ENCODE data around the gene LRPAP1.

DNA sequence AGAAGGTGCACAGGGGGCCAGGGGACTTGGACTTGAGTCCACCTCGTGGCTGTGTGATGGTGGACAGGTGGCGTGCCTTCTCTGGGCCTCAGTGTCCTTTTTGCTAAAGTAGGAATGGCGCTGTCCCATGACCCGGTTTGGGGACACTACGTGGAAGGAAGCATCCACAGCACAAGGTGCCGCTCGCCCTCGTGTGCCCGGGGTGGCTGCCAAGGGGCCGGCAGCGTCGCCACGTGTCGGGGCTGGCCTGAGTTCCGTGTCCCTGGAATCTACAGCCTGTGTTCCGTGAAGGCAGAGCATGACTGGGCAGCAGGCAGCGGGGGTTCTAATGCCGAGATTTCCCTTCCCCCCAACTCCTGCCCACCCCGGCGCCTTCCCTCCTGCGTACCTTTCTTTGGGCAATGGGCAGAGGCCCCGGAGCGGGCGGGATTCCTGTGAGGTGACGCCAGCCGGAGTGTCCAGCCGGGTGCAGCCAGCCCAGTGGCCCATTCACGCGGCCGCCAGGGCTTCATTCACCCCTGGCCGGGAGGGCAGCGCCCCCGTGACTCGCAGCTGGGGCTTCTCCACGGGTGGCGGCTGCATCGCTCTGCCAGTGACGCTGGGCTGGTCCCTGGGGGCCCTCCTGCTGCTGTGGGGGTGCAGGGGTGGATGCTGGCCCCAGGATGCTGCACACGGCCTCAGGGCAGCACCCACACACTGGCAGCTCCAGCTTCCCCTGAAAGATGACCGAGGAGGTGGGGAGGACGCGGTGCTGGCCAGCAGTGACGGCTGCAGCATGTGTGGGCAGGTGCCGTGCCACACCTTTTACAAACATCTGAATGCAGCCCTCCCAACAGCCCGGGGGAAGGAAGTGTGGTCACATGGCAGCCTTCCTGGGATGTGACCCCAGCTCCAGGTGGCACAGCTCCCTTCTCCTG lies 47.9 kb downstream of the LRPAP1 start:
- TF ChIP-seq, protein P1, sequence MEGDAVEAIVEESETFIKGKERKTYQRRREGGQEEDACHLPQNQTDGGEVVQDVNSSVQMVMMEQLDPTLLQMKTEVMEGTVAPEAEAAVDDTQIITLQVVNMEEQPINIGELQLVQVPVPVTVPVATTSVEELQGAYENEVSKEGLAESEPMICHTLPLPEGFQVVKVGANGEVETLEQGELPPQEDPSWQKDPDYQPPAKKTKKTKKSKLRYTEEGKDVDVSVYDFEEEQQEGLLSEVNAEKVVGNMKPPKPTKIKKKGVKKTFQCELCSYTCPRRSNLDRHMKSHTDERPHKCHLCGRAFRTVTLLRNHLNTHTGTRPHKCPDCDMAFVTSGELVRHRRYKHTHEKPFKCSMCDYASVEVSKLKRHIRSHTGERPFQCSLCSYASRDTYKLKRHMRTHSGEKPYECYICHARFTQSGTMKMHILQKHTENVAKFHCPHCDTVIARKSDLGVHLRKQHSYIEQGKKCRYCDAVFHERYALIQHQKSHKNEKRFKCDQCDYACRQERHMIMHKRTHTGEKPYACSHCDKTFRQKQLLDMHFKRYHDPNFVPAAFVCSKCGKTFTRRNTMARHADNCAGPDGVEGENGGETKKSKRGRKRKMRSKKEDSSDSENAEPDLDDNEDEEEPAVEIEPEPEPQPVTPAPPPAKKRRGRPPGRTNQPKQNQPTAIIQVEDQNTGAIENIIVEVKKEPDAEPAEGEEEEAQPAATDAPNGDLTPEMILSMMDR (IDR thresholded peaks at IDR 0.05) = no peak
- TF ChIP-seq RFX5 (IDR thresholded peaks at IDR 0.05) (no peak), POLR2A (IDR thresholded peaks at IDR 0.05; ENCODE audit: low read length) (no peak), RCOR1 (IDR thresholded peaks at IDR 0.05; ENCODE audit: low read depth, low read length) (no peak), ZFP36 (IDR thresholded peaks at IDR 0.05; ENCODE audit: borderline replicate concordance, partially characterized antibody) (no peak), NPAS2 (CRISPR knock-in tag; IDR thresholded peaks at IDR 0.05; ENCODE audit: borderline replicate concordance) (no peak)
- TF ChIP-seq, protein P2, sequence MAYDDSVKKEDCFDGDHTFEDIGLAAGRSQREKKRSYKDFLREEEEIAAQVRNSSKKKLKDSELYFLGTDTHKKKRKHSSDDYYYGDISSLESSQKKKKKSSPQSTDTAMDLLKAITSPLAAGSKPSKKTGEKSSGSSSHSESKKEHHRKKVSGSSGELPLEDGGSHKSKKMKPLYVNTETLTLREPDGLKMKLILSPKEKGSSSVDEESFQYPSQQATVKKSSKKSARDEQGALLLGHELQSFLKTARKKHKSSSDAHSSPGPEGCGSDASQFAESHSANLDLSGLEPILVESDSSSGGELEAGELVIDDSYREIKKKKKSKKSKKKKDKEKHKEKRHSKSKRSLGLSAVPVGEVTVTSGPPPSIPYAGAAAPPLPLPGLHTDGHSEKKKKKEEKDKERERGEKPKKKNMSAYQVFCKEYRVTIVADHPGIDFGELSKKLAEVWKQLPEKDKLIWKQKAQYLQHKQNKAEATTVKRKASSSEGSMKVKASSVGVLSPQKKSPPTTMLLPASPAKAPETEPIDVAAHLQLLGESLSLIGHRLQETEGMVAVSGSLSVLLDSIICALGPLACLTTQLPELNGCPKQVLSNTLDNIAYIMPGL (CRISPR knock-in tag; IDR thresholded peaks at IDR 0.05; ENCODE audit: borderline replicate concordance) = no peak
